Trophoblast cell (in vitro differentiated cells and primary cell): ENCODE data around the gene PLA2G2C.

ENCODE experiments used
- DNase-seq, 2 donors: peaks; one replicate each; pipeline ENCODE4 v3.0.0-alpha.2; 2016
- H2AFZ ChIP-seq: 2 replicates; pipeline ENCODE4 v1.6.1; 2013; ENCODE audit warnings: low read length, moderate library complexity, mild to moderate bottlenecking; ENCODE audit not compliant: insufficient read depth, poor library complexity
- H2AK5ac ChIP-seq: 2 replicates; pipeline ENCODE4 v1.6.1; 2013; ENCODE audit warnings: mild to moderate bottlenecking, low read length
- H2BK120ac ChIP-seq: 2 replicates; pipeline ENCODE4 v1.6.1; 2013; ENCODE audit warnings: low read length, mild to moderate bottlenecking, moderate library complexity; ENCODE audit not compliant: insufficient read depth, poor library complexity
- H2BK12ac ChIP-seq: 2 replicates; pipeline ENCODE4 v1.6.1; 2013; ENCODE audit warnings: mild to moderate bottlenecking, low read length, moderate library complexity
- H2BK5ac ChIP-seq: 2 replicates; pipeline ENCODE4 v1.6.1; 2013; ENCODE audit warnings: low read length, low read depth, moderate library complexity, mild to moderate bottlenecking; ENCODE audit not compliant: poor library complexity
- H3K14ac ChIP-seq: 2 replicates; pipeline ENCODE4 v1.6.1; 2013; ENCODE audit warnings: mild to moderate bottlenecking, low read length
- H3K18ac ChIP-seq: 2 replicates; pipeline ENCODE4 v1.6.1; 2013; ENCODE audit warnings: mild to moderate bottlenecking, low read length
- H3K23ac ChIP-seq: 2 replicates; pipeline ENCODE4 v1.6.1; 2013; ENCODE audit warnings: low read length
- H3K27ac ChIP-seq: 2 replicates; pipeline ENCODE4 v1.5.1; 2013; ENCODE audit warnings: low read depth, mild to moderate bottlenecking, inconsistent platforms, low read length, moderate library complexity
- H3K27me3 ChIP-seq: 2 replicates; pipeline ENCODE4 v1.6.1; 2013; ENCODE audit warnings: inconsistent platforms, mild to moderate bottlenecking, low read length, moderate library complexity; ENCODE audit not compliant: insufficient read depth
- H3K36me3 ChIP-seq, 2 experiments: 1 replicate in 1 of 2; 2 replicates in 1 of 2; pipeline ENCODE4 v1.6.1; 2013; ENCODE audit warnings: low read length in 2 of 2, mild to moderate bottlenecking in 2 of 2, moderate library complexity in 1 of 2; ENCODE audit not compliant: insufficient read depth in 2 of 2, control insufficient read depth in 1 of 2
- H3K4ac ChIP-seq: 2 replicates; pipeline ENCODE4 v1.6.1; 2013; ENCODE audit warnings: low read depth, mild to moderate bottlenecking, low read length, moderate library complexity
- H3K4me1 ChIP-seq, 2 experiments: 1 replicate in 1 of 2; 2 replicates in 1 of 2; pipeline ENCODE4 v1.6.1; 2013; ENCODE audit warnings: low read length in 2 of 2, mild to moderate bottlenecking in 2 of 2, moderate library complexity in 1 of 2; ENCODE audit not compliant: insufficient read depth in 2 of 2, control insufficient read depth in 1 of 2
- H3K4me2 ChIP-seq: 2 replicates; pipeline ENCODE4 v1.6.1; 2013; ENCODE audit warnings: inconsistent platforms, mild to moderate bottlenecking, low read length, moderate library complexity
- H3K4me3 ChIP-seq: 2 replicates; pipeline ENCODE4 v1.5.1; 2013; ENCODE audit warnings: mild to moderate bottlenecking, low read depth, low read length, inconsistent platforms
- H3K79me1 ChIP-seq: one replicate; pipeline ENCODE4 v1.6.1; 2013; ENCODE audit warnings: low read length
- H3K79me2 ChIP-seq: 2 replicates; pipeline ENCODE4 v1.6.1; 2013; ENCODE audit warnings: low read length, mild to moderate bottlenecking; ENCODE audit not compliant: control insufficient read depth, insufficient read depth, poor library complexity
- H3K9ac ChIP-seq: 2 replicates; pipeline ENCODE4 v1.6.1; 2013; ENCODE audit warnings: mild to moderate bottlenecking, low read length
- H3K9me3 ChIP-seq: 2 replicates; pipeline ENCODE4 v1.6.1; 2013; ENCODE audit warnings: low read depth, mild to moderate bottlenecking, control low read depth, inconsistent platforms, low read length; ENCODE audit not compliant: insufficient read depth
- H4K12ac ChIP-seq: 2 replicates; pipeline ENCODE4 v1.6.1; 2013; ENCODE audit warnings: low read depth, mild to moderate bottlenecking, low read length, moderate library complexity
- H4K8ac ChIP-seq: 2 replicates; pipeline ENCODE4 v1.6.1; 2013; ENCODE audit warnings: low read depth, mild to moderate bottlenecking, low read length, moderate library complexity
- H4K91ac ChIP-seq: one replicate; pipeline ENCODE4 v1.6.1; 2013; ENCODE audit warnings: low read depth, mild to moderate bottlenecking, low read length, moderate library complexity
- WGBS: extraction: QIAGEN DNeasy Blood & Tissue Kit; methylation state at CpG from one replicate; pipeline ENCODE4 v1.1.7; 2013; ENCODE audit warnings: missing lambda C conversion rate; ENCODE audit not compliant: insufficient read length, insufficient coverage; ENCODE audit errors: extremely low coverage; 5-methylcytosine and 5-hydroxymethylcytosine counted together

The PLA2G2C gene

GRCh38 chr1:20199403-20199802, 13.1 kb upstream of the PLA2G2C start:
- Histone ChIP-seq H4K12ac (no peak overlapping the region), H3K14ac (no peak overlapping the region), H2BK120ac (no peak overlapping the region), H3K4me1 (peaks cover 0 to 3% of the 10 kb centered on the region in 2 experiments), H3K4me3 (no peak overlapping the region), H3K79me2 (no peaks in the 10 kb centered on the region), H2BK12ac (no peak overlapping the region), H3K18ac (no peak overlapping the region), H3K27ac (no peak overlapping the region), H2AFZ (no peak overlapping the region), H3K79me1 (no peaks in the 10 kb centered on the region), H3K4me2 (no peak overlapping the region), H4K8ac (no peak overlapping the region), H2BK5ac (no peak overlapping the region), H3K4ac (no peak overlapping the region), H4K91ac (no peak overlapping the region), H3K9me3 (no peaks in the 10 kb centered on the region), H3K9ac (no peak overlapping the region), H3K36me3 (no peaks in the 10 kb centered on the region), H2AK5ac (no peak overlapping the region), H3K27me3 (no peaks in the 10 kb centered on the region), H3K23ac (no peak overlapping the region)
- no CpG with 5 or more reads among the region's 3 CpGs for WGBS
- DNase-seq: no peak

DNA sequence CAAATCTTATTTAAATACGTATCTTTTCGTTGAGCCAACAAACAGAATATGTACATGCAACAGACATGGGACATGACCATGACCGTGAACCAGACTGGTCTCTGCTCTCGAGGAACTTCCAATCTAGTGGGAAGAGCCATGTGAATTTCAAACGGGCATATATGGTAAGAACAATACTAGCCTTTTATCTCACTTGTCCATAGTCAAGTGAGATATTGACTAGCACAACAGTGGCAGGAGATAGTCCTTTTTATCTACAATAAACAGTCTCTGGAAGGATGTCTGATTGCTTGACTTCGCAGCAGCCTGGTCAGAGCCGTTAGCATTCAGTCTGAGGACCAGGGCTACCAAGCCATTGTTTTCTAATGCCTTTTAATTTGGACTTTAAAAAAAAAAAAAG, 12.6 kb upstream of the PLA2G2C start:
- H3K36me3 ChIP-seq: no peaks in the 10 kb centered on the region
- no peak overlapping the region for H3K14ac ChIP-seq
- H3K4me1 ChIP-seq: peaks cover 0 to 3% of the 10 kb centered on the region in 2 experiments
- H3K9me3 ChIP-seq: no peaks in the 10 kb centered on the region
- no peaks in the 10 kb centered on the region for H3K79me1 ChIP-seq
- H3K9ac ChIP-seq: no peak overlapping the region
- H3K18ac ChIP-seq: no peak overlapping the region
- no peak overlapping the region for H3K23ac ChIP-seq
- no peak overlapping the region for H3K4ac ChIP-seq
- H2BK12ac ChIP-seq: no peak overlapping the region
- no peak overlapping the region for H3K4me2 ChIP-seq
- H4K91ac ChIP-seq: no peak overlapping the region
- no peak for DNase-seq
- H3K79me2 ChIP-seq: no peaks in the 10 kb centered on the region
- no peak overlapping the region for H3K27ac ChIP-seq
- H2AK5ac ChIP-seq: no peak overlapping the region
- H2AFZ ChIP-seq: no peak overlapping the region
- H3K4me3 ChIP-seq: no peak overlapping the region
- H4K12ac ChIP-seq: no peak overlapping the region
- no peak overlapping the region for H2BK5ac ChIP-seq
- no peaks in the 10 kb centered on the region for H3K27me3 ChIP-seq
- H4K8ac ChIP-seq: no peak overlapping the region
- WGBS: no CpG with 5 or more reads among the region's 7 CpGs
- no peak overlapping the region for H2BK120ac ChIP-seq

GRCh38 chr1:20198296-20198695, 12.0 kb upstream of the PLA2G2C start:
- H2BK5ac ChIP-seq: no peak overlapping the region
- DNase-seq: no peak
- no peak overlapping the region for H3K23ac ChIP-seq
- no CpG with 5 or more reads among the region's 1 CpG for WGBS
- no peaks in the 10 kb centered on the region for H3K27me3 ChIP-seq
- H4K12ac ChIP-seq: no peak overlapping the region
- H4K91ac ChIP-seq: no peak overlapping the region
- no peak overlapping the region for H3K18ac ChIP-seq
- no peak overlapping the region for H2AFZ ChIP-seq
- H3K79me2 ChIP-seq: no peaks in the 10 kb centered on the region
- no peak overlapping the region for H3K4me2 ChIP-seq
- no peak overlapping the region for H3K4ac ChIP-seq
- no peak overlapping the region for H2AK5ac ChIP-seq
- no peaks in the 10 kb centered on the region for H3K9me3 ChIP-seq
- no peak overlapping the region for H2BK120ac ChIP-seq
- H3K4me3 ChIP-seq: no peak overlapping the region
- H2BK12ac ChIP-seq: no peak overlapping the region
- H3K14ac ChIP-seq: no peak overlapping the region
- H4K8ac ChIP-seq: no peak overlapping the region
- no peak overlapping the region for H3K27ac ChIP-seq
- H3K79me1 ChIP-seq: no peaks in the 10 kb centered on the region
- H3K9ac ChIP-seq: no peak overlapping the region
- H3K4me1 ChIP-seq: peaks cover 0 to 3% of the 10 kb centered on the region in 2 experiments
- no peaks in the 10 kb centered on the region for H3K36me3 ChIP-seq

DNA sequence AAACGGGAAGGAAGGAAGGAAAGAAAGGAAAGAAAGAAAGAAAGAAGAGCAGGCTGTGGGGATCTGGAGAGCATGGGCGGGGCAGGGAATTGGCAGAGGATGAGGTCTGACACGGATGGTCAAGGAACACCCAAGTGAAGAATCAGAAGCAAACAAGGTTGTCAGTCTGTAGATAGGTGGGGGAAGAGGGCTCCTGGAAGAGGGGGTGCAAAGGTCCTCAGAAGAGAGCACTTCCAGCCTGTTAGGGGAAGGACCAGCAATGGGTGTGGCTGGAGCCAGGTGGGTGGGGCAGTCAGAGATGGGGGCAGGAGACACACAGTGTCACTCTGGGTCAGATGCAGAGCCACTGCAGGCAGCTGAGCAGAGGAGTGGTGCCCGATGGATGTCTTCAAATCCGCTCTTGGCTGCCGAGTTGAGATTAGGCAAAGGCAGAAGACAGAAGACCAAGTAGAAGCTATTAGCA, 11.0 kb upstream of the PLA2G2C start:
- no peak overlapping the region for H4K8ac ChIP-seq
- H3K36me3 ChIP-seq: no peaks in the 10 kb centered on the region
- H2BK12ac ChIP-seq: no peak overlapping the region
- no peak overlapping the region for H3K4me3 ChIP-seq
- no peak overlapping the region for H3K27ac ChIP-seq
- no peak overlapping the region for H3K23ac ChIP-seq
- H4K91ac ChIP-seq: no peak overlapping the region
- H3K18ac ChIP-seq: no peak overlapping the region
- no CpG with 5 or more reads among the region's 6 CpGs for WGBS
- H3K9ac ChIP-seq: no peak overlapping the region
- no peaks in the 10 kb centered on the region for H3K79me1 ChIP-seq
- H3K14ac ChIP-seq: no peak overlapping the region
- no peak overlapping the region for H3K4ac ChIP-seq
- no peak overlapping the region for H4K12ac ChIP-seq
- H2AK5ac ChIP-seq: no peak overlapping the region
- H2BK5ac ChIP-seq: no peak overlapping the region
- H3K4me1 ChIP-seq: no peaks in the 10 kb centered on the region
- no peak overlapping the region for H2BK120ac ChIP-seq
- no peaks in the 10 kb centered on the region for H3K79me2 ChIP-seq
- H3K27me3 ChIP-seq: no peaks in the 10 kb centered on the region
- no peak for DNase-seq
- no peak overlapping the region for H2AFZ ChIP-seq
- no peaks in the 10 kb centered on the region for H3K9me3 ChIP-seq
- H3K4me2 ChIP-seq: no peak overlapping the region
